Stomach (tissue), 4 donors: ENCODE measurements around the gene UBXN6.

Experiments used
- CTCF ChIP-seq, 7 experiments: fragments of 450-650 bp in 4 of 7; fragments of 200-600 bp in 3 of 7; sonication (generic) in 3 of 7; IDR thresholded peaks; one replicate each; pipeline ENCODE4 v1.5.1; 2016 to 2019; ENCODE audit warnings: antibody characterized with exemption in 7 of 7, control low read depth in 2 of 7, mild to moderate bottlenecking in 1 of 7
- POLR2A ChIP-seq, 4 donors: fragments of 450-650 bp; IDR thresholded peaks; one replicate each; pipeline ENCODE4 v1.6.1; 2016; ENCODE audit warnings: antibody characterized with exemption in 4 of 4, control low read depth in 2 of 4, mild to moderate bottlenecking in 1 of 4, moderate library complexity in 1 of 4
- POLR2AphosphoS5 ChIP-seq, 3 donors: sonication (generic); formaldehyde crosslinking; IDR thresholded peaks; one replicate each; pipeline ENCODE4 v1.6.1; 2016; ENCODE audit warnings: antibody characterized with exemption in 3 of 3

GRCh38 chr19:4447327-4448146 lies 10.1 kb downstream of the UBXN6 start:
- TF ChIP-seq CTCF (IDR thresholded peaks at IDR 0.05) = no peak
- no peak for TF ChIP-seq POLR2A (IDR thresholded peaks at IDR 0.05)
- TF ChIP-seq POLR2AphosphoS5 (IDR thresholded peaks at IDR 0.05) = no peak
